B cell (primary cell): Measurements from ENCODE around the gene ZRANB3. TPM values are rescaled to one million over a fixed set of nuclear protein-coding genes. Genes with fewer than 3 reads are reported as not detected.

ENCODE experiments used
- ATAC-seq: fragments of 200-7000 bp; cut with Tn5 transposase; one replicate; pipeline ENCODE4 v1.10.0; 2021; ENCODE audit warnings: low read depth, mild to moderate bottlenecking, moderate number of reproducible peaks, moderate library complexity
- CTCF ChIA-PET: fragments of 350-600 bp; sonication (Branson Sonifier 250); formaldehyde crosslinking; loops from one replicate; lab custom pipeline; 2021; ENCODE audit warnings: antibody characterized with exemption, inconsistent platforms; lab: Charles Lee
- POLR2A ChIA-PET: fragments of 350-600 bp; sonication (Branson Sonifier 250); formaldehyde crosslinking; loops from one replicate; lab custom pipeline; 2021; ENCODE audit warnings: antibody characterized with exemption; lab: Charles Lee
- DNase-seq: peaks from one replicate; pipeline ENCODE4 v3.0.0; 2013
- H2AFZ ChIP-seq: 2 replicates; pipeline ENCODE4 v1.6.1; 2012; ENCODE audit warnings: mild to moderate bottlenecking, low read depth, low read length; ENCODE audit not compliant: insufficient read depth, poor library complexity, severe bottlenecking
- H3K27ac ChIP-seq, 2 donors: 1 replicate in 1 of 2; 2 replicates in 1 of 2; pipeline ENCODE4 v1.5.1; 2012 to 2013; ENCODE audit warnings: low read length in 2 of 2, mild to moderate bottlenecking in 2 of 2, moderate library complexity in 1 of 2
- H3K27me3 ChIP-seq, 4 experiments: fragments of 200-600 bp in 1 of 4; sonication (generic) in 1 of 4; replicated peaks in 1 of 4; 1 replicate in 2 of 4; 2 replicates in 2 of 4; pipeline versions ENCODE4 v1.6.1 to v1.7.0; 2013 to 2016; ENCODE audit warnings: low read length in 3 of 4, mild to moderate bottlenecking in 2 of 4, mixed read lengths in 1 of 4, moderate library complexity in 1 of 4; ENCODE audit not compliant: insufficient read depth in 4 of 4, control insufficient read depth in 3 of 4; ENCODE audit errors: control extremely low read depth in 1 of 4
- H3K36me3 ChIP-seq, 2 experiments: replicated peaks in 1 of 2; 1 replicate in 1 of 2; 2 replicates in 1 of 2; pipeline versions ENCODE4 v1.6.1 to v1.7.1; 2013; ENCODE audit warnings: low read length in 1 of 2; ENCODE audit not compliant: insufficient read depth in 2 of 2, control insufficient read depth in 1 of 2; ENCODE audit errors: control extremely low read depth in 1 of 2, extremely low read depth in 1 of 2
- H3K4me1 ChIP-seq, 2 donors: fragments of 200-600 bp in 1 of 2; sonication (generic) in 1 of 2; 1 replicate in 1 of 2; 2 replicates in 1 of 2; pipeline versions ENCODE4 v1.5.1 to v1.6.1; 2013 to 2017; ENCODE audit warnings: low read length in 2 of 2; ENCODE audit not compliant: control insufficient read depth in 2 of 2, insufficient read depth in 2 of 2
- H3K4me2 ChIP-seq: replicated peaks from 2 replicates; pipeline ENCODE3; 2012; ENCODE audit warnings: mild to moderate bottlenecking, low read depth, low read length; ENCODE audit not compliant: poor library complexity, severe bottlenecking
- H3K4me3 ChIP-seq, 5 experiments: fragments of 200-600 bp in 1 of 5; sonication (generic) in 1 of 5; 1 replicate in 3 of 5; 2 replicates in 2 of 5; pipeline versions ENCODE4 v1.5.1 to v1.7.0; 2011 to 2016; ENCODE audit warnings: low read length in 4 of 5, mild to moderate bottlenecking in 4 of 5, low read depth in 2 of 5, control low read depth in 1 of 5, moderate library complexity in 1 of 5; ENCODE audit not compliant: insufficient read depth in 1 of 5; ENCODE audit errors: control extremely low read depth in 1 of 5, extremely low read depth in 1 of 5
- H3K79me2 ChIP-seq: fragments of 200-600 bp; sonication (generic); one replicate; pipeline ENCODE4 v1.6.0; 2016; ENCODE audit warnings: low read length; ENCODE audit not compliant: control insufficient read depth, insufficient read depth
- H3K9ac ChIP-seq: fragments of 200-600 bp; sonication (generic); 2 replicates; pipeline ENCODE4 v1.6.1; 2017; ENCODE audit warnings: mild to moderate bottlenecking, low read length, moderate library complexity
- H3K9me3 ChIP-seq, 3 donors: one replicate each; pipeline versions ENCODE4 v1.6.1 to v1.7.1; 2013; ENCODE audit warnings: low read length in 2 of 3; ENCODE audit not compliant: control insufficient read depth in 2 of 3, insufficient read depth in 1 of 3; ENCODE audit errors: control extremely low read depth in 1 of 3
- H4K20me1 ChIP-seq: 2 replicates; pipeline ENCODE4 v1.6.0; 2012; ENCODE audit warnings: mild to moderate bottlenecking, low read length; ENCODE audit not compliant: insufficient read depth, control insufficient read depth, poor library complexity, severe bottlenecking
- H3K27ac Mint-ChIP-seq: one replicate; pipeline ENCODE4 v1.8.0; 2021; ENCODE audit warnings: mixed read lengths
- H3K27me3 Mint-ChIP-seq: one replicate; pipeline ENCODE4 v1.8.0; 2021; ENCODE audit warnings: mixed read lengths
- H3K4me1 Mint-ChIP-seq: one replicate; pipeline ENCODE4 v1.8.0; 2021; ENCODE audit warnings: mixed read lengths
- H3K4me3 Mint-ChIP-seq: one replicate; pipeline ENCODE4 v1.8.0; 2021; ENCODE audit warnings: mixed read lengths
- H3K9me3 Mint-ChIP-seq: one replicate; pipeline ENCODE4 v1.8.0; 2022; ENCODE audit warnings: mixed read lengths; ENCODE audit not compliant: insufficient read depth
- CTCF ChIP-seq: fragments of 200-600 bp; IDR thresholded peaks from one replicate; pipeline ENCODE4 v1.8.0; 2022; ENCODE audit warnings: antibody characterized with exemption, mild to moderate bottlenecking
- EZH2 ChIP-seq: IDR thresholded peaks from 2 replicates; pipeline ENCODE4 v1.6.1; 2012; ENCODE audit warnings: borderline replicate concordance, low read depth, mild to moderate bottlenecking, moderate library complexity, low read length; ENCODE audit not compliant: insufficient read depth, poor library complexity, severe bottlenecking
- WGBS: methylation state at CpG from one replicate; pipeline ENCODE4 v1.1.5; 2013; ENCODE audit warnings: missing lambda C conversion rate; ENCODE audit not compliant: insufficient coverage; 5-methylcytosine and 5-hydroxymethylcytosine counted together
- intact Hi-C: fragments of 100-400 bp; cut with micrococcal nuclease; formaldehyde crosslinking; loops from one replicate; pipeline ENCODE4 v1.10.0; 2022
- polyA plus RNA-seq: library from polyadenylated mRNA; depleted of rRNA; stranded (reverse); fragments of >200 nt; gene quantifications from 2 replicates; pipeline ENCODE4 v1.2.3, GENCODE V29; 2012
- total RNA-seq, 2 donors: library from RNA; stranded (reverse); fragments of 120-200 nt in 1 of 2; gene quantifications; 1 replicate in 1 of 2; 2 replicates in 1 of 2; pipeline versions ENCODE4 v1.2.3 to v1.2.4, GENCODE V29; 2013 to 2022

The ZRANB3 gene
- total and polyA plus RNA-seq, 2 donors (not counting 1 experiment from before 2014, with no cell fraction given), result 2.4 to 9.8 TPM

- intact Hi-C loops, result no loop called here
- no peaks in the 10 kb centered on the region for H3K4me1 Mint-ChIP-seq
- Histone ChIP-seq H3K4me2 (no peak overlapping the region), H2AFZ (no peak overlapping the region), H3K27me3 (no peaks in the 10 kb centered on the region), H3K36me3 (peaks cover 5 to 61% of the 10 kb centered on the region in 2 experiments), H3K9me3 (no peaks in the 10 kb centered on the region), H3K4me3 (no peak overlapping the region), H3K9ac (no peak overlapping the region), H3K79me2 (no peaks in the 10 kb centered on the region), H4K20me1 (no peaks in the 10 kb centered on the region), H3K4me1 (no peaks in the 10 kb centered on the region), H3K27ac (no peak overlapping the region)
- POLR2A ChIA-PET, result no interaction called here
- 94% methylated on average over 2 of the region's 4 CpGs for WGBS
- no peak for DNase-seq
- ATAC-seq, result no peak
- H3K4me3 Mint-ChIP-seq, result no peak overlapping the region
- no peaks in the 10 kb centered on the region for H3K27me3 Mint-ChIP-seq
- CTCF ChIA-PET, result no interaction called here
- TF ChIP-seq EZH2 (no peak), CTCF (no peak)
- no peaks in the 10 kb centered on the region for H3K9me3 Mint-ChIP-seq
- H3K27ac Mint-ChIP-seq, result no peak overlapping the region
These were observed 368.2 kb downstream of the ZRANB3 start for GRCh38 chr2:135162786-135163185.

- no peak overlapping the region for H3K4me3 Mint-ChIP-seq
- 80% methylated on average over 1 of the region's 5 CpGs for WGBS
- intact Hi-C loops, result no loop called here
These were observed 368.6 kb downstream of the ZRANB3 start for GRCh38 chr2:135162377-135162776.

More at GRCh38 chr2:135162377-135162776, 368.6 kb downstream of the ZRANB3 start:
- no peaks in the 10 kb centered on the region for H3K27me3 Mint-ChIP-seq
- no peak overlapping the region for H3K27ac Mint-ChIP-seq
- no peak for ATAC-seq
- H3K79me2 ChIP-seq, result no peaks in the 10 kb centered on the region
- no peak overlapping the region for H2AFZ ChIP-seq
- H4K20me1 ChIP-seq, result no peaks in the 10 kb centered on the region
- H3K9ac ChIP-seq, result no peak overlapping the region
- CTCF ChIA-PET, result no interaction called here
- POLR2A ChIA-PET, result no interaction called here
- no peak for DNase-seq
- no peak overlapping the region for H3K4me2 ChIP-seq
- H3K27me3 ChIP-seq, result no peaks in the 10 kb centered on the region
- no peak overlapping the region for H3K27ac ChIP-seq
- no peaks in the 10 kb centered on the region for H3K9me3 Mint-ChIP-seq
- no peaks in the 10 kb centered on the region for H3K9me3 ChIP-seq
- H3K4me1 ChIP-seq, result no peaks in the 10 kb centered on the region
- no peak overlapping the region for H3K4me3 ChIP-seq
- H3K36me3 ChIP-seq, result peaks cover 5 to 58% of the 10 kb centered on the region in 2 experiments
- TF ChIP-seq CTCF, result no peak
- TF ChIP-seq EZH2, result no peak
- no peaks in the 10 kb centered on the region for H3K4me1 Mint-ChIP-seq
